GM21390 (cell line): Measurements from ENCODE around the gene MAP3K15.

Source experiments
- ATAC-seq: cut with Tn5 transposase; IDR thresholded peaks from one replicate; pipeline ENCODE4 v1.9.1; 2021; ENCODE audit not compliant: unreplicated experiment

Gene MAP3K15, protein sequence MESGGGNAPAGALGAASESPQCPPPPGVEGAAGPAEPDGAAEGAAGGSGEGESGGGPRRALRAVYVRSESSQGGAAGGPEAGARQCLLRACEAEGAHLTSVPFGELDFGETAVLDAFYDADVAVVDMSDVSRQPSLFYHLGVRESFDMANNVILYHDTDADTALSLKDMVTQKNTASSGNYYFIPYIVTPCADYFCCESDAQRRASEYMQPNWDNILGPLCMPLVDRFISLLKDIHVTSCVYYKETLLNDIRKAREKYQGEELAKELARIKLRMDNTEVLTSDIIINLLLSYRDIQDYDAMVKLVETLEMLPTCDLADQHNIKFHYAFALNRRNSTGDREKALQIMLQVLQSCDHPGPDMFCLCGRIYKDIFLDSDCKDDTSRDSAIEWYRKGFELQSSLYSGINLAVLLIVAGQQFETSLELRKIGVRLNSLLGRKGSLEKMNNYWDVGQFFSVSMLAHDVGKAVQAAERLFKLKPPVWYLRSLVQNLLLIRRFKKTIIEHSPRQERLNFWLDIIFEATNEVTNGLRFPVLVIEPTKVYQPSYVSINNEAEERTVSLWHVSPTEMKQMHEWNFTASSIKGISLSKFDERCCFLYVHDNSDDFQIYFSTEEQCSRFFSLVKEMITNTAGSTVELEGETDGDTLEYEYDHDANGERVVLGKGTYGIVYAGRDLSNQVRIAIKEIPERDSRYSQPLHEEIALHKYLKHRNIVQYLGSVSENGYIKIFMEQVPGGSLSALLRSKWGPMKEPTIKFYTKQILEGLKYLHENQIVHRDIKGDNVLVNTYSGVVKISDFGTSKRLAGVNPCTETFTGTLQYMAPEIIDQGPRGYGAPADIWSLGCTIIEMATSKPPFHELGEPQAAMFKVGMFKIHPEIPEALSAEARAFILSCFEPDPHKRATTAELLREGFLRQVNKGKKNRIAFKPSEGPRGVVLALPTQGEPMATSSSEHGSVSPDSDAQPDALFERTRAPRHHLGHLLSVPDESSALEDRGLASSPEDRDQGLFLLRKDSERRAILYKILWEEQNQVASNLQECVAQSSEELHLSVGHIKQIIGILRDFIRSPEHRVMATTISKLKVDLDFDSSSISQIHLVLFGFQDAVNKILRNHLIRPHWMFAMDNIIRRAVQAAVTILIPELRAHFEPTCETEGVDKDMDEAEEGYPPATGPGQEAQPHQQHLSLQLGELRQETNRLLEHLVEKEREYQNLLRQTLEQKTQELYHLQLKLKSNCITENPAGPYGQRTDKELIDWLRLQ (N-terminal part only)

DNA sequence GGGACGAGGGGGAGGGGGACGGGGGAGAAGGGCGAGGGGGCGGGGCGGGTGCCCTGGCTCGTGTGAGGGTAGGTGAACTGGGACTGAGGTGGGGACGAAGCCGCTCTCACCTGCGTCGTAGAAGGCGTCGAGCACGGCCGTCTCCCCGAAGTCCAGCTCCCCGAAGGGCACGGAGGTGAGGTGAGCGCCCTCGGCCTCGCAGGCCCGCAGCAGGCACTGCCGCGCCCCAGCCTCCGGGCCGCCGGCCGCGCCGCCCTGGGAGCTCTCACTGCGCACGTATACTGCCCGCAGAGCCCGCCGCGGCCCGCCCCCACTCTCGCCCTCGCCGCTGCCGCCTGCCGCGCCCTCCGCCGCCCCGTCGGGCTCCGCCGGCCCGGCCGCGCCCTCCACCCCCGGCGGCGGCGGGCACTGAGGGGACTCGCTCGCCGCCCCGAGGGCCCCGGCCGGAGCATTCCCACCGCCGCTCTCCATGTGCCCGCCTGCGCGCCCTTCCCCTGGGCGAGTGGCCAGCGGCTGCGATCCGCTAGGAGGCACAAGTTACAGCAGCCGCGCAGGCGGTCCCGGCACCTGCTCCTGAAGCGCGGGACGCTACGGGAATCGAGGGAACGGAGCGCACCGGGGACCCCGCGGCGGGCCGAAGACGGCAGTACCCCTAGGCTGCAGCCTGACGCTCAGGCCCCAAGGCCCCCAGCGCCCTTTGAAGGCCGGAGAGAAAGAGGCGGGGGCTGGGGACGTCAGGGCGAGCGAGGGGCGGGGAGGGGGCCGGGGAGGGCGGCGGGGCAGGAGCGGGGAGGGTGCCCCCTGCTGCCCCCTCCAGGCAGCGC lies at the start of gene MAP3K15:
MAP3K15 (minus strand) TSS at position 718 of the 824 bp plus-strand sequence; CDS start at position 471, 247 bp downstream.
- ATAC-seq: no peak

DNA sequence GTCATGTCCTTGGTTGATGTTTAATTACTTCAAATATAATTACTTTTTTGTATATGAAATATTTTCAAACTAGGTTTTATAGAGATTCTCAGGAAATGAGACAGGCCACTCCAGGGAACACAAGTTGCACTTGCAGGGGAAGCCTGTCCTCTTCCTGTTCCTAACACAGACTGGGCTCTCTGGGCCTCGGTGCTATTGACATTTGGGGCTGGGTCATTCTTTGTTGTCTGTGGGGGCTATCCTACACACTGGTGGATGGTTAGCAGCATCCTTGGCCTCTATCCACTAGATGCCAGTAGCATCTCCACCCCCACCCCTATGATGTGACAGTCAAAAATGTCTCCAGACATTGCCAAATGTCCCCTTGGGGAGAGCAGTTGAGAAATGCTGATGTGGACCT lies 49.3 kb upstream of the MAP3K15 start:
- ATAC-seq: no peak

DNA sequence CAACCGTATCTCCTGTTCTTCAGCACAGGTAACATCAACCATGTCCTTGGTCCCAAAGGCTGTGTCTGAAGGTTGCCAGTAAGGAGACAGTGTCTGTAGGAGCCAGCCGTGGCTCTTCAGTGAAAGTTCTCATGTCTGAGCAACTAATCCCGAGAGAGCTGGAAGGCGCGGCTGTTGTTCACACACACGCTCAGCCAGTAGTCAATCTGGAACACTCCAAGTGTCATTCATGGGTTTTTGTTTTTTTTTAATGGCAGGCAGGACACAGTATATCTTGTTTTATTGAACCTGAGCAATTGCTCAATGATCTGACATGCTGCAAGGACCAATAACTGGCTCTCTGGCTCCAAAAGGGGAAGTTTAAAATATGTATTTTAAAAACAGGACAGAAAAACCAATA lies 48.4 kb upstream of the MAP3K15 start:
- ATAC-seq: peak; percentile 46

DNA sequence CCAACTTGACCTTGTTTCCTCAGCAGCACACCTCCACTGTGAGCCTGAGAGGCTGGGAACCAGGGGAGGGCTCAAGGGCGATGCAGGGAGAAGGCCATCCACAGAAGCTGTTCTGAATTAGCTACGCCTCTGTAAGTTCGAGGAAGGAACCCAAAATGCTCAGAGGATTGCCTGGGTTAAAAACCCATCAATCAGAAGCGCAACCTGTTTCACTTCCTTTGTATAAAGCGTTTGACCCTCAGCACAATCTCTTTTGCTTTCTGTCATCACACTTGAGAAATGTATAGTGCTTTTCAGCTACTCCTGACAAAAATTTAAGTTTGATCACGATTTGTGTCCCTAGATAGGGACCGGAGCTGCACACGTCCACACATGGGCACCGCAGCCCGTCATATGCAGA lies 48.0 kb upstream of the MAP3K15 start:
- peak; percentile 74 for ATAC-seq

DNA sequence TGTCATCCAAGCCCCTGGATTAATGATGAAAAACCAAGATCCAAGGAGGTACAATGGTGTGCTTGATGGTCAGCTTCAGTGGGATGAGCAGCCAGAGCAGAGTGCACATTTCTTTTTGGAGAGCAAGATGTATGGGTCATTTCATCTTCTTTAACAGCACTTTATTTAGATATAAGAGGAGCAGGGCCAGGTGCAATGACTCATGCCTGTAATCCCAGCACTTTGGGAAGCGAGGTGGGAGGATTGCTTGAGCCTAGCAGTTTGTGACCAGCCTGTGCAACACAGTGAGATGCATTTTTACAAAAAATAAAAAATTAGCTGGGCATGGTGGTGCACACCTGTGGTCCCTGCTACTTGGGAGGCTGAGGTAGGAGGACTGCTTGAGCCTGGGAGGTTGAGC lies 45.3 kb upstream of the MAP3K15 start:
- ATAC-seq: no peak

DNA sequence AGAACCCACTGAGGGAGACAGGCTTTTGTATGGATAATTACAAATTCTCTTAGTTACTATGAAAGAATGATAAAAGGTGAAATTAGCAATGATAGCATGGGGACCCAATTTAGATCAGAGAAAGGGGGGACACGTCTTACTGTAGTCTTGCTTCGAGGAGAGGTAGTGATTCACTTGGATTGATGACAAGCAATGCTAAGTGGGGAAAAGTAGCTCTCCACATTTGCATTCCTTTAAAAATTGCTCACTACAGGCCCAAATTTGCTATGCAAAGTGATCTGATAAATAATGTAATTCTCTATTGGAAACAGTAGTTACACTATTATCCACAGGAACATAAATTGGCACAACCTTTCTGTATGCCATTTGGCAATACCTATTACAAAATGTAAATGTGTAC lies 42.5 kb upstream of the MAP3K15 start:
- no peak for ATAC-seq

DNA sequence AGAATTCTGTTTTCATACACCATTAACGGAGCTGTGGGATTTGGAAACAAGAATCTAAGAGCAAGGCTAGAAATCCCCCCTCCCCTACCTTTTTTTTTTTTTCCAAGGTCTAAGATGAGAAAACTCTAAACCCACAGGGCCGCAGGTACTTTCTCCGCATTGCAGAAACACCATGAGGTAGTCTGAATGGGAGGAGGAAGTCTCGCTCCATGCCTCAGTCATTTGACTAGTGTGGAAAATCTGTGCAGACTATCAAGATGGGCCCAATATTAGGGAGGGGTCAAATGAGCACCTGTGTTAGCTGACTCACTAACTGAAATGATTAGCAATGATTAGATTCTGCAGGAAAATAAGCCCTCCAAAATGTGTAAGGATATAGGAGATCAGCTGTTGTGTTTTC lies 40.9 kb upstream of the MAP3K15 start:
- no peak for ATAC-seq

DNA sequence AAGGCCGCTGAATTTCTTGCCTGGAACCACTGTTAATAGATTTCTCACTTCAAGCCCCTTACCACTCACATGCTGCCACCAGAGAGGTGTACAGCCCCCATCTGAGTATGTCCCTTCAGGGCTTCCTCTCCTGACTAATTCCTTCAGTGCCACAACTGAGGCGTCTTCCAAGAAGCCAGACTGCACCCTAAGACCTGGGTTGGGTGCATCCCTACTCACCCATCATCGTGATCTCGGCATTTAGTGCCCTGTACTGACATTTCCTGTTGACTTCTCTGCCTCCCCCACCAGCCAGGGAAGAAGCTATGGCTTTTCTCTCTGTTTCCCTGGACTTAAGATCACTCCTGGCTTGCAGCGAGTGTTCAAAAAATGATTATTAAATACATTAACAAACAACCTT lies 40.4 kb upstream of the MAP3K15 start:
- no peak for ATAC-seq

DNA sequence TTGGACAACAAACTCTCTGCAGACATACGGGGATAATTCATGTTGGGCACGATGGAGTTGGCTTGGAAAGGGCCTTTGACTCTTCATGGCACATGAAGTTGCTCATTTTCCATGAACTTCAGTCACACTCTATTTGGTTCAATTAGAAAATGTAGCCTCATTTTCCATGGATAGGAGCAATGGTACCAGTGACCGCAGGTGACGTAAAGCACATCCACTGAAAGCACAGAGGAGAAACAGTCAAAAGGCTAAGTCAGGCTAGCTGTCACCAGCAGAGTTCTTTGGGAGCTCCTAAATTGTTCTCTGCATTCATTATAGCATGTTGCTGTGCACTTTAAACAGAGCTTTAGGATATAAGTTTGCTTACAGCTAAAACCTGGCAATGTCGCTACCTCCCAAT lies 39.9 kb upstream of the MAP3K15 start:
- no peak for ATAC-seq

DNA sequence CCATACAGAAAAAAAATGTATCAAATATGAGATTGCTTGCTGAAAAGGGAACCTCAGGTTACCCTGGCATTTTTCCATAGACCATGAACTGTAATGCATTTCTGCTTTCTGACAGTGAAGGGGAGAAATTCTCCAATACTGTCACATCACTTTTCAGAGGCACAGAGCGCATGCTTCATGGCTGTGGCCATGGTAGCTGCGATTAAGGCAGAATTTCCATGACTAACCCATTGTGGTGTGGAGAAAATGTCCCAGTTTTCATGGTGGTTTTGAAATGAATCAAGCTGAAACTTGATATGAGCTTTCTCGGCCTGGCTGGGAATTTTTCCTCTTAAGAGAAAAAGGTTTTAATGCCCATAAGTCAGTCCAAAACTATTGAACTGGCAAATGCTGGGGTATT lies 39.5 kb upstream of the MAP3K15 start:
- no peak for ATAC-seq

DNA sequence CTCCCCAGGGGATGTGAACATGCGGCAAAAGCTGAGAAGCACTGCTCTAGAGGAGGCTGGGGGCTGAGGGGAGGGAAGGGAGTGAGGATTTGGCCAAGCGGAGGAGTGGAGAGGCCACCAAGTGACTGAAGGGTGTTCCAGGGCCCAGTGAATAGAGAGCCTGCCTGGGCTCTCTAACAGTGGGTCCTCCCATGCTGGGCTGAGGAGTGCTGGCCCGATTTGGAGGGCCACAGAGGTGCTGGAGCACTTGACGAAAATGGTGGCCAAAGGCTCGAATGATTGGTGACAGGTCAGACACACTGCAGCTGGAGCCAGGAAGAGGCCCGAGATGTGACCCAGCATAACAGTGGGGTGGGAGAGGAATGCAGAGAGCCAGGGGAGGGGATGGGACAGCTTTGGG lies 37.5 kb upstream of the MAP3K15 start:
- ATAC-seq: no peak

DNA sequence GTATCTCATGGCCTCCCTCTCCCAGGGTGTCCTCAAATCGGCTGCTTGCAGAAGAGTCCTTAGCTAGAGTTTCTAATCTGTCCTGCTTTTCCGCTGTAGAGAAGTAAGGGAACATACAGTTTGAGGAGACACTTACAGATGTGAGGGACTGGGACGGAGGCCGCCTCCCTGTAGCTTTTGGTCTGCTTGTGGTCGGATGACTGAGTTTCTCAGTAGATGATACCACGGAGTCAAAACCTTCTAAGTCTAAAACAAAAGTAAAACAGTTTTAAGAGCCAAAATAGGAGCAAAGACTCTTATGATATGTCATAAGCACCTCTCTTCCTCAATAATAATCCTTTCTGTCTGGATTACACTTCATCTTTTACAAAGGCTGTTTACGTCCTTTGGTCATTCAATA lies 34.5 kb upstream of the MAP3K15 start:
- no peak for ATAC-seq

DNA sequence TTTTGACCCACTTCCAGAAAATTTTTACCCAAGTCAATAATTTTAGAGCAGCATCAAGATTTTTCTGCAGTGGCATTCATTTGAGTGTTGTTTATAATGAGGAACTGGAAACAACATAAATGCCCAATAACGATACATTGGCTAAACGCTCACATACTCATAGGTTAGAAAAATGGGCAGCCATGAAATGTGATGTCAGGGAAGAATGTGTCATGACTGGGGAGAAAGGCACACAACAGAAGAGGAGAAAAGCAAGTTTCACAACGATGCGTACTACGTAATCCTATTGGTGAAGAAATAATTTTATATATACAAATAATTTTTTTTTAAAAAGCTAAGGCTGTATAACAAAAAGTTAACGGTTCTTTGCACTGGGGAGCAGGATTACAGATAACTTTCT lies 33.6 kb upstream of the MAP3K15 start:
- no peak for ATAC-seq

DNA sequence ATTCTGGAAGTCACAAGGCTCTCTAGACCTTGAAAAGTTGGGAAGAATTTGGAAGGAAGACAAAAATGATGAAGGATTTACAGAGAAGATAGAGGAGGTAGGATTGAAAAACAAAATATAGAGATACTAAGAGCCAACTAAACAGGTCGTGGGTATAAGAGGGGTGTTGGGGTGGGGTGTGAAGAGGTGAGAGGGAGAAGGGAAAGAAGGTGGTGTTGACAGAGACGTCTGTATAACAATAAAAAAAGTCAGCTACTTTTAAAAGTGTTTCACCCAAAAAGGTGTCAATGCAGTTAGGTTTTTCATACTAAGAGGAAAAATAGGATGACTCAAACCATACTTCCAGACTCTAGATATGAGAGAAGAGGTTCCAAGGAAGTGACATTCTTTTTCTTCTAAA lies 33.0 kb upstream of the MAP3K15 start:
- ATAC-seq: no peak

DNA sequence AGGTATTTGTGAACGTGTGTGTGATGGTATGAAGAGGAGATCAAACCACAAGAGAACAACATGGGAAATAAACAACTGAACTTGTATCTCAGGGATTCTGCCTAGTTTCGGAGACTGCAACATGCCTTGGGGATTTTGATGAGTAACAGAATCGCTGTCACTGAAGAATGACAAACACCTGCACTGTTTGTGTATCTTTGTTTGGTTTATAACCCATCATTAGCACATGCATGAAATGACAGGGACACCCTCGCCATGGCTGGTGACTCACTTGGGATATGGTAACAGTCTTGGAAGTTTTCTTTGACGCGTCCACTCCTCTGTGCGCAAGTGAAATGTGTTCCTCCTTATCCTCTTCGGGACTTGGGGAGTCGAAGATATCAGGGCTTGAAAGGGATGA lies 30.3 kb upstream of the MAP3K15 start:
- ATAC-seq: no peak

DNA sequence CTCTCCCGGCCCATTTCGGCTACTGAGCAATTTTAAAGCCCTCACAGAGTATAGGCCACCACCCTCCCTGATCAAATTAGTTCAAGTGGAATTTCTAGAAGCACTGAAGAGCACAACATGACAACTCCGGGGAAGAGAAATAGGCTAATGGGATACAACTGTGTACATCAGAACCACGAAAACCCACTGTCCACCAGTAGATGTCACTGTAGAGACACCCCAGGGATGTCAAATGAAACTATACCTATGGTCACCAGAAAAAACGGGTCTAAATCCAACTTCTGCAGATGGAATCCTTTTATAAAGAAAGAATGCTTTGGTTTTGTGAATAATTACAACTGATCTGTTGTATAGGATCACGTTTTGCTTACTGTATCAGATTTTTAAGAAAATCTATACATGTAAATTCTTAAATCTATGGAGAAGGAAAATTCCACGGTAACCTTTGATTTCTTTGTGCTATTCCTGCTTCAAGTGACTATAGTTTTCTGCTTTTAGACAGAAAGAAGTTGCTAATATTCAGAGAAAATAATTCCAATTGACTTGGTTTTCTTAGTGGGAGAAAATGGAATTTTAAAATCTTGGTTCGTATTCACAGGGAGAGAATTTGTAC lies 29.5 kb upstream of the MAP3K15 start:
- ATAC-seq: no peak

DNA sequence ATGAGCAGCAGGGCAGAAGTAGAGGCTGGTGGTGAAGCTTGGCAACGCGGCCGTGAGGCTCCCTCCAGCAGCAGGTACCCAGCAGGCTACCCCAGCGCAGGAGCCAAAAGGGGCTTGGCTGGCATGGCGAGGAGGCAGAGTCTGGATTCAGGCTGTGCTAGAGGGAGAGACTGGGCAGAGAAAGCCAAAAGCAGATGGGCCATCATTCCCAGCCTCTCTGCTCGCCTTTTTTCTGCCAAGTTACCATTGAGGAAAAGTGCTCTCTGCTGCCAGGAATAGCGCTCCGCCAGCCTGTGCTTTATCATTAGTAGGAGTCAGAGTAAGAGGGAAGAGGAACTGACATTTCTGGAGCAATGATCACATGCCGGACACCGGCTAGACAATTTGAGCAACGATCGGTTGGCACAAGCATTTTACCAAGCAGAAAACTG lies 28.7 kb upstream of the MAP3K15 start:
- no peak for ATAC-seq

DNA sequence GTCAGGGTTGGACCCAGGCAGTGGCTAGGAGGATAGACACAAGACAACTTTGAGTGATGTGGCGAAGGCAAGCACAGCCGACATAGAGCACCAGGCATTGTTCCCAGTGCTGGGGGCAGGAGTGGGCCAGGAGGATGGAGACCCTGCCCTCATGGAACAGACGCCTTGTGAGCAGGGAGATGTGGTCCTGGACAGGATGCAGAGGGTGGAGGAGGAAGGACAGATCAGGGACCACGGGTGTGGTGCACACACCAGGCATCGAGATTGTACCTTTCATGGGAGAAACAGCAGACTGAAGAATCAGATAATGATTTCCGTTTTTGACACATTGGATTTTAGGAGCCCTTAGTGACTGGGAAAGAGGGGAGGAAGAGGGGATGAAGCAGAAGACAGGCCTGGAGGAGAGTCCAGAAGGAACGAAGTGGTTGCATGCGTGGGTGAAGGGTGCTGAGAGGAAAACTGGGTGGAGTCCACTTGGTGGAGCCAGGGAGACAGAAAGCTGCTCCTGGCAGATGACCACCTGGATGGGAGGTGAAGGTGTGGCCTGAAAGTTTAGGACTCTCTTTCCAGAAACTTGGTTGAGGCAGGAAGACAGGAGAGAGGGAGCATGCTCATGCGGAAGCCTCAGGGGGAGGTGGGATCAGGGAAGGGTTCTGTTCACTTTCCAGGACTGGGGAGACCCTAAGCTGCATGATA lies 27.9 kb upstream of the MAP3K15 start:
- ATAC-seq: no peak

DNA sequence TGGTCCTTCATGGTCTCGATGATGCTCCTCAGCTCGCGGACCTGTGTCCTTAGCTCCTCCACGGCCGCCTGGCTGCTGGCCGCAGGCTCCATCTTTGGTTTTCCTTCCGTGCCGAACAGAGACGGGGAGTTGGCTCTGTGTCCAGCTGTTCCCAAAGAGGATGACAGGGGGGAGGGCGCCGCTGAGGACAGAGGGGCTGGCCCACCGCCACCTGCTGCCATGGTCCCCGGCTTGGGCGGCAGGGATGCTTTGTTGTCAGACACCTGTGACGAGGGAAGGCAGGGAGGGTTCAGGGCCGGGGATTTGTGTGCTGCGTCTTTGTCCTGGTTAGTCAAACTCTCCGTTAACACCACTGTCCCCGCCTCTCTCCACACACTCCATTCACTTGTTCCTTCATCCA lies 26.6 kb upstream of the MAP3K15 start:
- ATAC-seq: no peak
